PC-3 (cell line): ENCODE data around the gene COX11. TPM values are rescaled to one million over a fixed set of nuclear protein-coding genes. Genes with fewer than 3 reads are reported as not detected.

ENCODE experiments used
- ATAC-seq: fragments of 200-7000 bp; cut with Tn5 transposase; 2 replicates; pipeline ENCODE4 v1.9.1; 2020; ENCODE audit warnings: mild to moderate bottlenecking, moderate library complexity
- BruUV-seq: library from RNA; stranded (reverse); fragments of 400-500 nt; replicated peaks from 2 replicates; lab custom pipeline; 2021; lab: Mats Ljungman, UMichigan
- CTCF ChIA-PET: fragments of 300-600 bp; sonication (Branson Sonifier 250); formaldehyde crosslinking; loops from one replicate; lab custom pipeline; 2022; ENCODE audit warnings: antibody characterized with exemption; lab: Charles Lee
- POLR2A ChIA-PET: fragments of 300-600 bp; sonication (Branson Sonifier 250); formaldehyde crosslinking; loops from one replicate; lab custom pipeline; 2022; ENCODE audit warnings: antibody characterized with exemption; ENCODE audit not compliant: unreplicated experiment; lab: Charles Lee
- DNase-seq: peaks from one replicate; pipeline ENCODE4 v3.0.0-alpha.2; 2015
- H2AFZ ChIP-seq: fragments of 300-600 bp; sonication (generic); 2 replicates; pipeline ENCODE4 v1.6.0; 2016; ENCODE audit warnings: antibody characterized with exemption, low read length
- H3F3A ChIP-seq: fragments of 300-600 bp; sonication (generic); one replicate; pipeline ENCODE4 v1.6.0; 2017; ENCODE audit warnings: antibody characterized with exemption, low read length, control low read depth, mild to moderate bottlenecking; ENCODE audit not compliant: unreplicated experiment
- H3K27ac ChIP-seq: fragments of 300-600 bp; sonication (generic); 2 replicates; pipeline ENCODE4 v1.5.1; 2016; ENCODE audit warnings: mild to moderate bottlenecking, low read length
- H3K27me3 ChIP-seq: fragments of 300-600 bp; sonication (generic); 2 replicates; pipeline ENCODE4 v1.6.1; 2016; ENCODE audit warnings: low read length, mixed read lengths
- H3K36me3 ChIP-seq: fragments of 300-600 bp; sonication (generic); 2 replicates; pipeline ENCODE4 v1.6.1; 2016; ENCODE audit warnings: low read depth, mixed run types, low read length, mixed read lengths
- H3K4me1 ChIP-seq: fragments of 300-600 bp; sonication (generic); 2 replicates; pipeline ENCODE4 v1.5.1; 2016; ENCODE audit warnings: low read length; ENCODE audit not compliant: insufficient read depth
- H3K4me2 ChIP-seq: fragments of 300-600 bp; sonication (generic); 2 replicates; pipeline ENCODE4 v1.6.0; 2016; ENCODE audit warnings: low read length
- H3K4me3 ChIP-seq: fragments of 300-600 bp; sonication (generic); 2 replicates; pipeline ENCODE4 v1.5.1; 2016; ENCODE audit warnings: mild to moderate bottlenecking, low read length, mixed read lengths
- H3K79me2 ChIP-seq: fragments of 300-600 bp; sonication (generic); 2 replicates; pipeline ENCODE4 v1.6.1; 2017; ENCODE audit warnings: low read length, mixed read lengths
- H3K9ac ChIP-seq: fragments of 300-600 bp; sonication (generic); 2 replicates; pipeline ENCODE4 v1.6.0; 2016; ENCODE audit warnings: mild to moderate bottlenecking, low read length
- H3K9me2 ChIP-seq: fragments of 300-600 bp; sonication (generic); replicated peaks from 2 replicates; pipeline ENCODE4 v1.6.1; 2016; ENCODE audit warnings: mixed run types, low read length, mixed read lengths
- H3K9me3 ChIP-seq: fragments of 300-600 bp; sonication (generic); 2 replicates; pipeline ENCODE4 v1.6.1; 2016; ENCODE audit warnings: low read length, mixed read lengths
- H4K20me1 ChIP-seq: fragments of 300-600 bp; sonication (generic); 2 replicates; pipeline ENCODE4 v1.6.1; 2016; ENCODE audit warnings: low read length, mixed read lengths
- EZH2 ChIP-seq: fragments of 300-600 bp; sonication (generic); IDR thresholded peaks from one replicate; pipeline ENCODE4 v1.6.1; 2017; ENCODE audit warnings: antibody characterized with exemption, mild to moderate bottlenecking, low read length; ENCODE audit not compliant: unreplicated experiment
- EZH2phosphoT487 ChIP-seq: fragments of 300-600 bp; sonication (generic); IDR thresholded peaks from 2 replicates; pipeline ENCODE4 v1.6.1; 2018; ENCODE audit warnings: mild to moderate bottlenecking, antibody characterized with exemption, low read length, borderline replicate concordance
- intact Hi-C: fragments of 100-400 bp; cut with micrococcal nuclease; formaldehyde crosslinking; loops from 2 replicates; pipeline ENCODE4 v1.9.0; 2023
- total RNA-seq: library from RNA; depleted of rRNA; stranded (reverse); fragments of >200 nt; gene quantifications from 2 replicates; pipeline ENCODE4 v1.2.3, GENCODE V29; 2014
- TF ChIP-seq, protein P1 (sequence below): fragments of 300-600 bp; sonication (generic); conservative IDR thresholded peaks from 2 replicates; pipeline ENCODE4 v1.5.1; 2017; ENCODE audit warnings: antibody characterized with exemption, low read depth, mild to moderate bottlenecking, low read length

The COX11 gene
- total RNA-seq, 1 experiment from 2014 or later = 270 TPM

DNA sequence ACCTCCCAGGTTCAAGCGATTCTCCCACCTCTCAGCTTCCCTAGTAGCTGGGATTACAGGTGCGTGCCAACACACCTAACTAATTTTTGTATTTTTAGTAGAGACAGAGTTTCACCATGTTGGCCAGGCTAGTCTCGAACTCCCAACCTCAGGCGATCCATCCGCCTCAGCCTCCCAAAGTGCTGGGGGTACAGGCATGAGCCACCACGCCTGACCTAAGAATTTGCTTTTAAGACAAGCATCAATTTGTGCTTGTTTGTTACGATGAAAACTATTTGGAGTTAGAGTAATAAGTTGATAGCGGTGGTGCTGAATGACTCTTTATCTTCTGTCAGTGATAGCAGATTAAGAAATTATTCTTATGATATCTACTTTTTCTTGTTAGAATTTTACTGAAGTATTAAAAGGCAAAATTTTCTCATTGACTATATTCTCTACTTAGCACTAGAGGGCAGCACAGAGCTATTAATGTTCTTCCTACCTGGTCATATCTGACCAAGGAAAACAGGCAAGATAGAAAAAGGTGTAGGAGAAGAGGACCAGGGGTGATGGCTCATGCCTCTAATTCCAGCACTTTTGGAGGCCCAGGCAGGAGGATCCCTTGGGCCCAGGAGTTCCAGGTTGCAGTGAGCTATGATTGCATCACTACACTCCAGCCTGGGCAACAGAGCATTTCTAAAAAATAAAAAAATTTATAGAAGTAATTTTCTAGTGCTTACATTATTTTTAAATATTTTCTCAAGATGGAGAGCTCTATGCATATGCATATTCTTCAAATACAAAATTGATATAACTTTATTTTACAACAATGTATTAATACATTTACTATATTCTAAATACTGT is 24.6 kb upstream of the COX11 start:
- Histone ChIP-seq H3K4me1 (no peaks in the 10 kb centered on the region), H3K36me3 (no peaks in the 10 kb centered on the region), H3F3A (no peaks in the 10 kb centered on the region), H2AFZ (no peak overlapping the region), H3K9me2 (no peaks in the 10 kb centered on the region), H3K4me2 (no peak overlapping the region), H3K9me3 (no peaks in the 10 kb centered on the region), H3K79me2 (no peaks in the 10 kb centered on the region), H3K27ac (no peak overlapping the region), H3K9ac (no peak overlapping the region), H3K4me3 (no peak overlapping the region), H4K20me1 (no peaks in the 10 kb centered on the region), H3K27me3 (no peaks in the 10 kb centered on the region)
- TF ChIP-seq, protein P1, sequence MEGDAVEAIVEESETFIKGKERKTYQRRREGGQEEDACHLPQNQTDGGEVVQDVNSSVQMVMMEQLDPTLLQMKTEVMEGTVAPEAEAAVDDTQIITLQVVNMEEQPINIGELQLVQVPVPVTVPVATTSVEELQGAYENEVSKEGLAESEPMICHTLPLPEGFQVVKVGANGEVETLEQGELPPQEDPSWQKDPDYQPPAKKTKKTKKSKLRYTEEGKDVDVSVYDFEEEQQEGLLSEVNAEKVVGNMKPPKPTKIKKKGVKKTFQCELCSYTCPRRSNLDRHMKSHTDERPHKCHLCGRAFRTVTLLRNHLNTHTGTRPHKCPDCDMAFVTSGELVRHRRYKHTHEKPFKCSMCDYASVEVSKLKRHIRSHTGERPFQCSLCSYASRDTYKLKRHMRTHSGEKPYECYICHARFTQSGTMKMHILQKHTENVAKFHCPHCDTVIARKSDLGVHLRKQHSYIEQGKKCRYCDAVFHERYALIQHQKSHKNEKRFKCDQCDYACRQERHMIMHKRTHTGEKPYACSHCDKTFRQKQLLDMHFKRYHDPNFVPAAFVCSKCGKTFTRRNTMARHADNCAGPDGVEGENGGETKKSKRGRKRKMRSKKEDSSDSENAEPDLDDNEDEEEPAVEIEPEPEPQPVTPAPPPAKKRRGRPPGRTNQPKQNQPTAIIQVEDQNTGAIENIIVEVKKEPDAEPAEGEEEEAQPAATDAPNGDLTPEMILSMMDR = peak; percentile 81
- no peak for TF ChIP-seq EZH2phosphoT487
- no TSS peak for BruUV-seq
- ChIA-PET POLR2A (no interaction called here), CTCF (interaction anchor here (0.5 to 1.4 kb wide), 14 partner anchors 8 to 358 kb away, joined by 3 to 10 read pairs (median 3); no protein-coding TSS in a partner anchor)
- intact Hi-C loops = loop anchor here (1.0 to 5.0 kb wide), 5 partner anchors 12 to 519 kb away; partner anchors contain the start of gene SMIM36
- ATAC-seq (peak; percentile 88), DNase-seq (peak; percentile 82)

- DNase-seq (no peak), ATAC-seq (no peak)
- Histone ChIP-seq H3K27me3 (no peaks in the 10 kb centered on the region), H3K9me2 (no peaks in the 10 kb centered on the region), H3K4me3 (no peak overlapping the region), H3K27ac (no peak overlapping the region), H3K79me2 (no peaks in the 10 kb centered on the region), H3K4me1 (no peaks in the 10 kb centered on the region), H3K36me3 (no peaks in the 10 kb centered on the region; the same call in 1 of the 2 replicates), H3K4me2 (no peak overlapping the region), H4K20me1 (no peaks in the 10 kb centered on the region), H2AFZ (no peak overlapping the region), H3K9me3 (no peaks in the 10 kb centered on the region), H3K9ac (no peak overlapping the region), H3F3A (no peaks in the 10 kb centered on the region)
- ChIA-PET CTCF (no interaction called here), POLR2A (interaction anchor here (0.5 kb wide), 1 partner anchor 89 kb away, joined by 6 read pairs; no protein-coding TSS in a partner anchor)
- TF ChIP-seq EZH2phosphoT487 (no peak), EZH2 (no peak)
- TF ChIP-seq, protein P1 = no peak
- BruUV-seq = no TSS peak
- intact Hi-C loops = loop anchor here (5.0 kb wide), 2 partner anchors 171 to 521 kb away; partner anchors contain the start of gene SMIM36
Measured at GRCh38 chr17:54991567-54991966, 23.1 kb upstream of the COX11 start.

DNA sequence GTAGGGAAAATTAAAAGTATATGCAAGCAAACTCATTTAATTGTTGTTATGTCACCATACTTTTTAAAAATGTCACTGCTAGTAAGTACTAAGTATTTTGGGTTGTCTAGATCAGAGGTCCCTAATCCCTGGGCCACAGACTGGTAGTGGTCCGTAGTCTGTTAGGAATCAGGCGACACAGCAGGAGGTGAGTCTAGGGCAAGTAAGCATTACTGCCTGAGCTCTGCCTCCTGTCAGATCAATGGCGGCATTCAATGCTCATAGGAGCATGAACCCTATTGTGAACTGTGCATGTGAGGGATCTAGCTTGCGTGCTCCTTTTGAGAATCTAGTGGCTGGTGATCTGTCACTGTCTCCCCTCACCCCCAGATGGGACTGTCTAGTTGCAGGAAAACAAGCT is 21.7 kb upstream of the COX11 start:
- DNase-seq = no peak
- no peaks in the 10 kb centered on the region for H3K27me3 ChIP-seq
- no peaks in the 10 kb centered on the region for H3F3A ChIP-seq
- no peaks in the 10 kb centered on the region; the same call in 1 of the 2 replicates for H3K36me3 ChIP-seq
- no peaks in the 10 kb centered on the region for H3K9me2 ChIP-seq
- H3K9me3 ChIP-seq = no peaks in the 10 kb centered on the region
- POLR2A ChIA-PET = no interaction called here
- TF ChIP-seq EZH2phosphoT487 = no peak
- no peak overlapping the region for H3K27ac ChIP-seq
- H3K4me3 ChIP-seq = no peak overlapping the region
- no peaks in the 10 kb centered on the region for H3K79me2 ChIP-seq
- intact Hi-C loops = loop anchor here (5.0 kb wide), 2 partner anchors 172 to 522 kb away; partner anchors contain the start of gene SMIM36
- ATAC-seq = no peak
- BruUV-seq = no TSS peak
- H2AFZ ChIP-seq = no peak overlapping the region
- CTCF ChIA-PET = no interaction called here
- no peak overlapping the region for H3K9ac ChIP-seq
- H3K4me2 ChIP-seq = no peak overlapping the region
- H4K20me1 ChIP-seq = no peaks in the 10 kb centered on the region
- no peaks in the 10 kb centered on the region for H3K4me1 ChIP-seq
